Activated gamma-delta T cell treated with anti-CD3 and anti-CD28 coated beads, Interleukin-2, amount 50 U/mL, for 16 hours (primary cell): ENCODE measurements around the gene IQCF5.
"Not testable (repeated sequence)": the region's sequence is repeated elsewhere in the genome, so short reads cannot be mapped to it uniquely, and the experiment has no call there.

Experiments used
- DNase-seq: peaks from one replicate; pipeline ENCODE4 v3.0.0-alpha.2; 2020; ENCODE audit warnings: low read depth

The IQCF5 gene

GRCh38 chr3:51868896-51869295, 6.5 kb downstream of the IQCF5 start:
- not testable (repeated sequence) for DNase-seq

GRCh38 chr3:51862886-51863285, 12.5 kb downstream of the IQCF5 start:
- no peak for DNase-seq

GRCh38 chr3:51860703-51861665, 14.4 kb downstream of the IQCF5 start, which contains the start of gene IQCF2:
Gene IQCF2, plus strand, starts transcription at chr3:51861615. Its CDS starts 52 bp downstream, at chr3:51861667.
- DNase-seq: no peak

GRCh38 chr3:51855411-51855810, 20.0 kb downstream of the IQCF5 start:
- DNase-seq: not testable (repeated sequence)

- DNase-seq: no peak
Measured at GRCh38 chr3:51845129-51845528, 30.3 kb downstream of the IQCF5 start.

GRCh38 chr3:51836606-51837005, 38.8 kb downstream of the IQCF5 start:
- no peak for DNase-seq

GRCh38 chr3:51830836-51831385, 44.5 kb downstream of the IQCF5 start:
- no peak for DNase-seq

GRCh38 chr3:51830345-51830744, 45.1 kb downstream of the IQCF5 start:
- no peak for DNase-seq

- no peak for DNase-seq
Measured at GRCh38 chr3:51828297-51828696, 47.1 kb downstream of the IQCF5 start.
